ENCODE results near the gene TBC1D10B.
"Not testable (repeated sequence)": the region's sequence is repeated elsewhere in the genome, so short reads cannot be mapped to it uniquely, and the experiment has no call there.

Gene TBC1D10B

DNA sequence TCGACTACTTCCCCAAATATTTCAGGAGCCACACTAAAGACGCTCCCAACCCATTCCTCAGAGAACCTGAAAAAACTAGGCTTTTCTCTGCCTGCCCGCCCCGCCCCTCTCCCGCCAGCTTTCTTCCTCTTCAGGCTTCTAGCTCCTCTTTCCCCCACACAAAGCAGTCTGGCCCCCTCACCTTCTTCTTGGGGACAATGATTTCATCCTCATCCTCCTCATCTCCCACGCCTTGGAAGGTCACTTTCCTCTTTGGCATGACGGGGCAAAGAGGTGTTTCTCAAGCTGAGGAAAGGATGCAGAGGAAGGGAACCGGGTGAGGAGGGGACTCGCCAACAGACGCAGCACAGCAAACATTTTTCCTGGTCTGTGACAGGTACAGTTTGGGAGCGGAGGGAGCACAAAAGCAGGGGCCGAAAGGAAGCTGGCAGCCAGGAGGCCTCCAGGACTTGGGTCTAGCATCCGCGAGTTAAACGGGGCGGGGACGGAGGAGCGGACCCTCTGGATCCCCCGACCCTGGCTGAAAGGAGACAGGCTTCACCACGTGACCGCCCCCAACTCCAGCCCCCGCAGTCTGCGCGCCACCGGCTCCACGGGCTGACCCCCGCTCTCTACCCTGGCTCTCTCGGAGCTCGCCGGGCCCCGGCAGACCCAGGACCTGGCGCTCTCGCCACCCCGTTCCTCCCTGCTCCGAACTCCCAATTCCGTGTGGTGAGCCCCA, 15.7 kb downstream of the TBC1D10B start:
- no peak for DNase-seq

GRCh38 chr16:30353438-30354129, 16.7 kb downstream of the TBC1D10B start:
- no peak for DNase-seq

GRCh38 chr16:30352488-30353401, 17.5 kb downstream of the TBC1D10B start:
- no peak for DNase-seq

DNA sequence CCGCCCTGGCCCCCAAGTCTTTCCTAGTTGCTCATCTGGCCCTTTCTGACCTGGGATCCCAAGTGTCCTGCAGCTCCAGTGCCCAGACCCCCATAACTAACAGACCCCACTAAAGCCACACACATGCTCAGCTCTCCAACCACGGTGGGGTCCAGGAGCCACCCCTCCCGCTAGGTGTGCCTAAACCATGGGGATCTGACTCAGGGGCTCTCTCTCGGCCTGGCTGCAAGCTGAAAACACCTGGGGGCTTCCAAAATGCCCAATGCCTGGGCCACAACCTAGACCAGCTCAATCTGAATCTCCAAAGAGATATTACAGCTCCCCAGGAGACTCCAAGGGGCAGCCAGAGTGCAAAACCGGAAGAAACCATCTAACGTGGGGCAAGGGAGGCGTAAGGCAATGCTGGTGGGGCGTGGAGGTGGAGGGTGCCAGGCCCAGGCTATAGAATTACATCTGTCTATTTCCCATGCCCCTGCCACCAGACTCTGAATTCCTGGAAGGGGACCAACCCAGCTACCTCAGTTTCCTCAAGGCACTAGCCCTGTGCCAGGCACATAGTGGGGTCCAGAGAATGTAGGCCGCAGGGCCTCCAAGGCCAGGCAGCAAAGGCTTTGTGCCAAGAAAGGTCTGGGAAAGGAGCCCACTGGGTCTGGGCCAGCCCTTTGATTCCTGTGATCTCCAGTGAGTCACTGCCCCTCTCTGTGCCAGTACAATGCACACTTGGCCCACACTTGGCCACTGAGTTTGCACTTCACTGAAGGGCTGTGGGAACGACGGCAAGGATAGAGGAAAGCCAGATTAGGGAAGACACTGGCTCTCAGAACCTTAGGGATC, 18.5 kb downstream of the TBC1D10B start:
- no peak for DNase-seq

- DNase-seq = no peak
Measured at GRCh38 chr16:30351001-30351441, 19.3 kb downstream of the TBC1D10B start.

DNA sequence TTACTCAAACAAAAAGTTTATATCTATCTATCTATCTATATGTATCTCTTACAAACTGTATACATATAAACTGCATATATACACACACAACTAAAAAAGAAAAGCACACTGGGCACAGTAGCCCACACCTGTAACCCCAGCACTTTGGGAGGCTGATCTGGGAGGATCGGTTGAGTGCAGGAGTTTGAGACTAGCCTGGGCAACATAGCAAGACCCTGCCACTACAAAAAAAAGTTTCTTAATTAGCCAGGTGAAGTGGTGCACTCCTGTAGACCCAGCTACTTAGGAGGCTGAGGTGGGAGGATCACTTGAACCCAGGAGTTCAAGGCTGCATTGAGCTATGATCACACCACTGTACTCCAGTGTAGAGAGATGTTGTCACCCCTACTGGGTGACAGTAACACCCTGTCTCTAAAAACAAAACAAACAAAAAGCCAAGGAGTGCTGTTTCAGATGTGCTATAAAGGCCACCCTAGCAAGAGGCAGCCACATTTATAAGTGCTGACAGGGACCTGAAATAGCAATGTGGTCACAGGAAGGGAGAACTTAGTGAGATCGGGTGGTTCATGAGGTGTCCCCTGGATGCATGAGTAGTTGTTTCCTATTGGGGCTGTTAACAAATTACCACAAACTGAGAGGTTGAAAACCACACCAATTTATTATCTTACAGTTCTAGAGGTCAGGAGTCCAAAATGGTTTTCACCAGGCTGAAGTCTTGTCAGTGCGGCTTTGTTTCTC, 20.0 kb downstream of the TBC1D10B start:
- DNase-seq = no peak

DNA sequence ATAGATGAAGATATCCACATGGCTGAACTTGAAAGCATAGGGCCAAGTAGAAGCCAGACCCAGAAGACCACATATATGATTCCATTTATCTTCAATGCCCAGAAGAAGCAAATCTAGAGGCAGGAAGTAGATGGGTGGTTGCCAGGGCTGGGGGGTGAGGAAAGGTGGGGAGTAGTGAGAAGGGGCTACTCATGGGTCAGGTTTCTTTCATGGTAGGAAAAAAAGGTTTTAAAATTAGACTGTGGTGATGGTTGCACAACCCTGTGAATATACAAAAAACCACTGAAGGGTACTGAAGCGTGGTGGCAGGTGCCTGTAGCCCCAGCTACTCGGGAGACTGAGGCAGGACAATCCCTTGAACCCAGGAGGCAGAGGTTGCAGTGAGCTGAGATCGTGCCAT, 20.6 kb downstream of the TBC1D10B start:
- DNase-seq = no peak

- no peak for DNase-seq
Measured at GRCh38 chr16:30348929-30349328, 21.4 kb downstream of the TBC1D10B start.

DNA sequence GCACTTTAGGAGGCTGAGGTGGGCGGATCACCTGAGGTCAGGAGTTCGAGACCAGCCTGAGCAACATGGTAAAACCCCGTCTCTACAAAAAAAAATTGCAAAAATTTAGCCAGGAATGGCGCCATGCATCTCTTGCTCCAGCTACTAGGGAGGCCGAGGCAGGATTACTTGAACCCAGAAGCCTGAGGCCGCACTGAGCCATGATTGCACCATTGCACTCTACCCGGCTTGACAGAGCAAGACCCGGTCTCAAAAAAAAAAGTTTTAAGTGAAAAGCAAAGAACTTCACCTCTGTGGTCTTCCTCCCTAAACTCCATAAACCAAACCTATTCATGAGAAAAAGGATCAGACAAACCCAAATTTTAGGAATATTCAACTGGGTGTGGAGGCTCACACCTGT, 22.2 kb downstream of the TBC1D10B start:
- no peak for DNase-seq

GRCh38 chr16:30346286-30346685, 24.0 kb downstream of the TBC1D10B start:
- no peak for DNase-seq

GRCh38 chr16:30343491-30343820, 26.8 kb downstream of the TBC1D10B start:
- DNase-seq = not testable (repeated sequence)

- no peak for DNase-seq
Measured at GRCh38 chr16:30342751-30343490, 27.4 kb downstream of the TBC1D10B start.

DNA sequence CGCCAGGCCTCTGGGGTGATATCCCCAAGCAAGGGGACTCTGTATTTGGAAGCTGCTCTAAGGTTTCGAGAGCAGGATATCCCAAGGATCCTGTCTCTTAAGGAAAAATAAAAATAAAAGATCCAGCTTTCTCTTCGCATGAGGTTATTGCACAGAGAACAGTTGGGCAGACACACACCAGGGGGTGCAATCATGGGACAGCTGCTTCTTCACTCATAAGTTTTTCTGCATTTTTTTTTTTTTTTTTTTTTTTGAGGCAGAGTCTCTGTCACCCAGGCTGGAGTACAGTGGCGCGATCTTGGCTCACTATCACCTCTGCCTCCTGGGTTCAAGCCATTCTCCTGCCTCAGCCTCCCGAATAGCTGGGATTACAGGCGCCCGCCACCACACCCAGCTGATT, 28.3 kb downstream of the TBC1D10B start:
- not testable (repeated sequence) for DNase-seq

DNA sequence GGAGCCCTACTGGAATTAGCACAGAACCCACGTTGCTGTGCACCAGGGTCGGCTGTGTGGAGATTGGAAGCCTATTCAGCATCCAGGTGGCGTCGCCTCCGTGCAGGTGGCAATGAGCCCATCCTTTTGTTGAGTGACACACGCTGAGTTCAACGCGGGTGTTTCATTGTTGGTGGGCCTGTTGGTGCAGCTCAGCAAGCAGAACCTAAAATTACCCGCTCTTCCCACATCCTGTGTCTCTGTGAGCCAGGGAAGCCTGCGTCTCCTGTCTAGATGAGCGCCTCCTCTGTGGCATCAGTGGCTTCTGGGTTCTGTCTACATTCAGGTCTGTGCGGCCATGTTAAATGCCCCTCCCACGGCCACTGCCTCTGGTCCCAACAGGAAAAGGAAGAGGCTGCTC, 29.7 kb downstream of the TBC1D10B start:
- no peak for DNase-seq

DNA sequence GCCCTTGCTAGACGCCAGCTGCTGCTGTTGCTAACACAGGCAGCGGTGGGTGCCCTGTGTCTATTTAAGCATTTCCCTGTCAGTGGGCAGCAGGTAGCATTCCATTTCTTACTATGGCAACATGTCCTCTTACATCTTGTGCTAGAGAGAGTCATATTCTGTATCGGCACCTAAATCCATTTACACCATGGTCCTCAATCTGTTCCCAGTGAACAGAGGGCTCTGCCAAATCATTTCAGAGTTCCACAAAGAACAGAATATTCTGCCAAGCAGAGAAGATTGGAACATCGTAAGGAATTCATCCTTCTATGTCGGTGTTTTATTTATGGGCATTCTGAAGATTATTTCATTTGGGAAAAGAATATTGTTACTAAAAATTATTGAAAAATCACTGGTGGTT, 31.6 kb downstream of the TBC1D10B start:
- not testable (repeated sequence) for DNase-seq

DNA sequence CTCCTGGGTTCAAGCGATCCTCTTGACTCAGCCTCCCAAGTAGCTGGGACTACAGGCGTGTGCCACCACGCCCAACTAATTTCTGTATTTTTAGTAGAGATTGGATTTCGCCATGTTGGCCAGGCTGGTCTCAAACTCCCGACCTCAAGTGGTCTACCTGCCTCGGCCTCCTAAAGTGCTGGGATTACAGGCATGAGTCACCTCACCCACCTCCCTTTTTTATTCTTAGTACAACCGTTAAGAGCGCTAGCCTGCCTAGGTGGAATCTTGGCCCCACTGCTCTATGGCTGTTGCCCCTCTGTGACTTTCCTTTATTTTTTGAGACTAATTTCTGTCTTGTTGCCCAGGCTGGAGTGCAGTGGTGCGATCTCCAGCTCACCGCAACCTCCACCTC, 32.3 kb downstream of the TBC1D10B start:
- DNase-seq = not testable (repeated sequence)

DNA sequence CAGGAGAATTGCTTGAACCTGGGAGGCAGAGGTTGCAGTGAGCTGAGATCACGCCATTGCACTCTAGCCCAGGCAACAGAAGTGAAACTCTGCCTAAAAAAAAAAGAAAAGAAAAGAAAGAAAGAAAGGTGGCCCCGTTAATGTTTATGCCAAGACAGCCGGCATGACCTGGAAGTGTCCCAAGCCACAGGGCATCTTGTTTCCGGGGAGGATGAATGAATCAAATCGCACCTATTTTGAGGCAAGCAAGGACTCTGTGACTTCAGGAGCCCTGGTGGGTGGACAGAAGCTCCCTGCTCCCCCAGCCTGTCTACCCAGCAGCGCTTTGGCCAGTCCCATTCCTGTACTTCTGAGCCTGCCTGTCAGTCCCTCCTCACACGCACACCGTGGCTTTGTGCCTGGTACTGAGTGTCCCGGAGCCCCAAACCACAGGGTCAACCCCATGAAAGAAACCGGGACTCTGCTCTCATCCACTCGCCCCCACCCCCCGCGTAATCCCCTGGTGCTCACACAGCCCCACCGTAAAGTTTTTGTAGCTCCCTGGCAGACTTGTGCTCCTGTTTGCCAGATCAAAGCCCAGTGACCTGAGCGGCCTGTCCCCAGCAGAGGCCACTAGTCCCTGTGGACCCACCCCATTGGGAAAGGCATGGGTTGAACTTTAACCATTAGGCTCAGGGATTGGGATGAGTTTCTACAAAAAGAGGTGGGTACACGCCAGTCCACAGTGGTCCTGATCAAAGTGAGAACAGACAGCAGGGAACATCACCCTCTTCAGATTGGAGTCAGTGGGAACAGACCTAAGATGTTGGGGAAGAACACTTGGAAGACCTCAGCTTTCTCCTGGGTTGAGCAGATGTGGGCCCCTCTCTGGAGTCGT, 34.5 kb downstream of the TBC1D10B start:
- no peak for DNase-seq

- DNase-seq = peak; percentile 43
Measured at GRCh38 chr16:30335028-30335597, 35.2 kb downstream of the TBC1D10B start.

DNA sequence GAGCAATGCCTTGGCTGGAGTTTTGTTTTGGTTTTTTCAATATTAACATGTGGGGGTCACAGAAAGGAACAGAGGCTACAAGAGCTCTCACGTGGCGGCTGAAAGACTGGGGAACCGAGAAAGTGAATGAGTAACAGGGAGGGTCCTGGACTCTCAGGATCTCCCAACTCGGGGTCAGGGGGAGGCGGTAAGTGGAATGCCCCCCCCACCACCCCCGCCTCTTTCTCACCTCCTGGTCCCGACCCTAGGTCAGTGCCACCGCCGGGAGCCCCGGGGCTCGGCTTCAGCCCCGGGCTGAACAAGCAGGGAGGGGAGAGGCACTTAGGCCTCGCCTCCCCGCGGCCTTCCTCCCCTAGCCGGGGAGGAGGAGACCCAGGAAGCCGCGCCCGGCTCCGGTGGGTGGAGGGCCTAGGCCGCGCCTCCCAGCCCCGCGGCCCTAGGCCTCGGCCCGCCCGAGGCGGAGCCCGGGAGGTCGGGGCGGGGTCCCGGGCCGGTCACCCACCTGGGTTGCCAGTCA, 35.8 kb downstream of the TBC1D10B start:
- not testable (repeated sequence) for DNase-seq

Measured in NCI-H524 treated with DMSO at 0.1 percent for 48 hours (cell line).